Measurements from ENCODE around the gene CBLN3.
A peak's percentile ranks its signal among the peaks of the same experiment; 100 is the strongest.

CBLN3 gene

GRCh38 chr14:24430682-24431568 is 1.5 kb upstream of the CBLN3 start:
- Histone ChIP-seq H3K4me1 (ENCODE audit: insufficient read depth, low read length) (peaks cover 36% of the 10 kb centered on the region), H3K9ac (ENCODE audit: low read depth, low read length) (peak overlapping the region; percentile 94), H2AFZ (ENCODE audit: low read depth, low read length) (no peak overlapping the region), H3K4me2 (ENCODE audit: insufficient read depth, low read length) (peak overlapping the region; percentile 97), H3K4me3 (ENCODE audit: low read depth in 1 of 2, low read length in 2 of 2) (peak overlapping the region; percentile 93 to 96; a peak in 3 of 4 replicates), H3K9me3 (ENCODE audit: insufficient read depth, low read length, severe bottlenecking) (no peaks in the 10 kb centered on the region), H3K27me3 (ENCODE audit: insufficient read depth, low read length, poor library complexity) (no peaks in the 10 kb centered on the region), H3K27ac (ENCODE audit: low read length) (peak overlapping the region; percentile 90), H3K36me3 (ENCODE audit: insufficient read depth, low read length) (peaks cover 46% of the 10 kb centered on the region), H4K20me1 (ENCODE audit: insufficient read depth, low read length) (peaks cover 27% of the 10 kb centered on the region), H3K79me2 (ENCODE audit: insufficient read depth, low read length) (peaks cover 28% of the 10 kb centered on the region)
- no peak for TF ChIP-seq CTCF (IDR thresholded peaks at IDR 0.05; ENCODE audit: borderline replicate concordance, extremely low read depth, low read length, poor library complexity, severe bottlenecking)
- no peak for TF ChIP-seq EZH2 (IDR thresholded peaks at IDR 0.05; ENCODE audit: borderline replicate concordance, low read depth, low read length, severe bottlenecking)
- no peak for ATAC-seq (ENCODE audit: insufficient read depth, low read depth)
- no peak for DNase-seq

GRCh38 chr14:24430143-24430681 is 744 bp upstream of the CBLN3 start:
- Histone ChIP-seq H2AFZ (ENCODE audit: low read depth, low read length) (peak overlapping the region; percentile 97), H3K36me3 (ENCODE audit: insufficient read depth, low read length) (peaks cover 40% of the 10 kb centered on the region), H3K9ac (ENCODE audit: low read depth, low read length) (peak overlapping the region; percentile 94), H3K9me3 (ENCODE audit: insufficient read depth, low read length, severe bottlenecking) (no peaks in the 10 kb centered on the region), H4K20me1 (ENCODE audit: insufficient read depth, low read length) (peaks cover 27% of the 10 kb centered on the region), H3K79me2 (ENCODE audit: insufficient read depth, low read length) (peaks cover 28% of the 10 kb centered on the region), H3K27me3 (ENCODE audit: insufficient read depth, low read length, poor library complexity) (no peaks in the 10 kb centered on the region), H3K4me2 (ENCODE audit: insufficient read depth, low read length) (peak overlapping the region; percentile 97), H3K4me3 (ENCODE audit: low read depth in 1 of 2, low read length in 2 of 2) (peak overlapping the region; percentile 93 to 96; a peak in 3 of 4 replicates), H3K27ac (ENCODE audit: low read length) (peak overlapping the region; percentile 90), H3K4me1 (ENCODE audit: insufficient read depth, low read length) (peaks cover 41% of the 10 kb centered on the region)
- DNase-seq (peak; percentile 39), ATAC-seq (ENCODE audit: insufficient read depth, low read depth) (no peak; the same call in 2 of the 3 replicates)
- no peak for TF ChIP-seq EZH2 (IDR thresholded peaks at IDR 0.05; ENCODE audit: borderline replicate concordance, low read depth, low read length, severe bottlenecking)
- no peak for TF ChIP-seq CTCF (IDR thresholded peaks at IDR 0.05; ENCODE audit: borderline replicate concordance, extremely low read depth, low read length, poor library complexity, severe bottlenecking)

- peaks cover 27% of the 10 kb centered on the region for H4K20me1 ChIP-seq (ENCODE audit: insufficient read depth, low read length)
- H2AFZ ChIP-seq (ENCODE audit: low read depth, low read length), result peak overlapping the region; percentile 97
- peak overlapping the region; percentile 94 for H3K9ac ChIP-seq (ENCODE audit: low read depth, low read length)
- H3K9me3 ChIP-seq (ENCODE audit: insufficient read depth, low read length, severe bottlenecking), result no peaks in the 10 kb centered on the region
- TF ChIP-seq EZH2 (IDR thresholded peaks at IDR 0.05; ENCODE audit: borderline replicate concordance, low read depth, low read length, severe bottlenecking), result no peak
- no peak for TF ChIP-seq CTCF (IDR thresholded peaks at IDR 0.05; ENCODE audit: borderline replicate concordance, extremely low read depth, low read length, poor library complexity, severe bottlenecking)
- peak overlapping the region in 1 of 2 experiments; percentile 93; a peak in 3 of 4 replicates for H3K4me3 ChIP-seq (ENCODE audit: low read depth in 1 of 2, low read length in 2 of 2)
- H3K36me3 ChIP-seq (ENCODE audit: insufficient read depth, low read length), result peaks cover 32% of the 10 kb centered on the region
- H3K4me1 ChIP-seq (ENCODE audit: insufficient read depth, low read length), result peaks cover 43% of the 10 kb centered on the region
- ATAC-seq (ENCODE audit: insufficient read depth, low read depth) (no peak), DNase-seq (no peak)
- H3K79me2 ChIP-seq (ENCODE audit: insufficient read depth, low read length), result peaks cover 28% of the 10 kb centered on the region
- no peaks in the 10 kb centered on the region for H3K27me3 ChIP-seq (ENCODE audit: insufficient read depth, low read length, poor library complexity)
- peak overlapping the region; percentile 97 for H3K4me2 ChIP-seq (ENCODE audit: insufficient read depth, low read length)
- H3K27ac ChIP-seq (ENCODE audit: low read length), result peak overlapping the region; percentile 90
These were observed 657 bp downstream of the CBLN3 start for GRCh38 chr14:24428628-24429394.

Data from DND-41 (cell line).